GM12892 (cell line): ENCODE results near the gene GRIA1.

Source experiments
- DNase-seq: peaks from one replicate; pipeline ENCODE4 v3.0.0; 2011; ENCODE audit not compliant: insufficient read length
- FAIRE-seq: peaks from 2 replicates; lab custom pipeline; 2011; peaks lifted over from hg19 to GRCh38; lab: Jason Lieb, UNC
- POLR2A ChIP-seq: IDR thresholded peaks from 2 replicates; pipeline ENCODE4 v1.6.1; 2011; ENCODE audit warnings: low read depth, low read length, control low read depth
- POLR2AphosphoS5 ChIP-seq: IDR thresholded peaks from 2 replicates; pipeline ENCODE4 v1.6.1; 2011; ENCODE audit warnings: low read depth, low read length, control low read depth
- TAF1 ChIP-seq: IDR thresholded peaks from 2 replicates; pipeline ENCODE4 v1.6.1; 2011; ENCODE audit warnings: low read depth, mild to moderate bottlenecking, control low read depth, low read length, borderline replicate concordance

Gene GRIA1

DNA sequence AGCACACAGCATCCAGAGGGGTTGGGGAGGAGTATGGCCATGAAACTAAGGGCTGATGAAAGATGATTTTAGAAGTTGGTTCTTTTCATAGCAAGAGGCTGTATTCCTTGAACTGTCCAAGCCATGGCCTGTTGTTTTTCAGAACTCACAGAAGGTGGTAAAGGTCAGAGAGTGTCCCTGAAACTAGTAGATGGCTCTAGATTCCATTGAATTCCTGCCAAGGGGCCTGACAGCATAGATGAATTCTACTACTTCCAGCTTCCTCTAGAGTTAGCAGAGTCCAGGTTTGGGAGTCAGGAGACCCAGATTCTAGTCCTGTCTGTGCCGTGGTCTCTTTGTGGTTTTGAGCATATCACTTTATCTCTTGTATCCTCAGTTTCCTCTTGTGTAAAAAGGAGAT is 101.6 kb downstream of the GRIA1 start:
- no peak for TF ChIP-seq TAF1
- no peak for TF ChIP-seq POLR2A
- TF ChIP-seq POLR2AphosphoS5 = no peak
- no peak for FAIRE-seq
- DNase-seq = no peak

DNA sequence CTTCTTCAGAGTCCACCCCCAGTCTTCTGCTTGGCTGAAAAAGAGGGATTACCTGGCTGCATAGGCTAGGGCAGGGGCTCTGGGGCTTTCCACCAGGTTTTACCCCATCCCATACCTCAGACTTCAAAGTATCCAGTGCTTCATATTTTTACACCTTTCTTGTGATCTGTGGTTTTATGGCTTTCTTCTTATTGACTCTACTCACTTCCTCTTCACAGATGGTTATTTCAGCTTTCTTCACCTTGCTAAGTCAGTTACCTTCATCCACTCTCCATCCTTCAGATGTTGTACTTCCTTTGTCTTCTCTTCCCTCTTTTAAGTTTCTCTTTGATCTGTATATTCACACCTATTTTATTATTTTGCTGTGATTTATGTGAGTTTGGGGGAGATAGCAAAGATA is 104.3 kb downstream of the GRIA1 start:
- FAIRE-seq = no peak
- no peak for TF ChIP-seq TAF1

DNA sequence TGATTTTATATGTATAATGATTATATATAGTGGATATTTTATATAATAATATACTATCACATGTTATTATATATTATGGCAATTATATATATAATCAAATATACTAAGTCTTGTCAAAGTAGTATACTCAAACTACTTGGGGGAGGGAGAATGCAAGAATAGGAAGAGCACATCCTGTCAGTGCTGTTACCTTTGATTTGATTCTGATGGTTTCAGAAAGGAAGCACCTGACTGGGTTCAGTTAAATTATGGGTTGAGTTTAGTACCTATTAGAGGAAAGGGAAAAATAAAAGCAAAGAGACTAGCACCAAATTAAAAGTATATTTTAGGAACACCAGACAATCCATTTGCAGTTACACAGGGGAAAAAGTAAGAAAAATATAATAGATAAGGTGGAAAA is 107.6 kb downstream of the GRIA1 start:
- no peak for DNase-seq
- no peak for TF ChIP-seq TAF1
- TF ChIP-seq POLR2AphosphoS5 = no peak
- no peak for TF ChIP-seq POLR2A
- no peak for FAIRE-seq

More for the DNA sequence above, 104.3 kb downstream of the GRIA1 start:
- no peak for DNase-seq

DNA sequence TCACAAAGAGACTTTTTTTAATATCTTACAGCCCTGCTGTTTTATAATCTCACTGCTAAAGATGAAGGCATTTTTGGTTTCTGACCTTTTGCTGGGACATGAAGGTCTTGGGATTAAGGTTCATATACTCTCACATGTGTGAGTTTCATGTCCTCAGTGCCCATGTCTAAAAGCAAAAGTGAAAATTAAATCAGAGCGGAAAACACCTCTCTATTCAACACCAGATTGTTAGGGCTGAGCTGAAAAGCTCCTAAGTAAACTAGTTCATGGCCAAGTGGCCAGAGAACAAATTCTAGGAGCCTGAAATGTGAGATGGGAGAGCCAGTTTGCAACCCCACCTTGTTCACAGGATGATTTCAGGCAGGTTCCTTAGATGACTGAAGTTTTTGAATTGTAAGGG is 110.9 kb downstream of the GRIA1 start:
- TF ChIP-seq TAF1 = no peak
- TF ChIP-seq POLR2A = no peak
- TF ChIP-seq POLR2AphosphoS5 = no peak
- peak; percentile 87 for FAIRE-seq
- DNase-seq = no peak

DNA sequence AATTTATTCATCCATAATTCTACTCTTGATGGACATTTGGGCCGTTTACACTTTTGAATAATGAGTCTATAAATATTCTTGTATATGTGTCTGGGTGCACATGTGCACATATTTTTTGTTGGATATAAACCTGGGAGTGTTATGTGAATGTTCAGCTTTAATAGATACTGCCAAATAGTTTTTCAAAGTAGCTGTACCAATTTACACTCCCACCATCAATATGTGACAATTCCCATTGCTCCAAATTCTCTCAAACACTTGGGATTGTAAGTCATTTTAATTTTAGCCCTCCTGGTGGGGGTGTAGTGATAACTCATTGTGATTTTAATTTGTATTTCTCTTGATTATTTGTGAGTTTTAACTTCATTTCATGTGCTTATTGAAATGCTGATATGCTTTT is 114.9 kb downstream of the GRIA1 start:
- TF ChIP-seq POLR2AphosphoS5 = no peak
- no peak for TF ChIP-seq POLR2A
- no peak for TF ChIP-seq TAF1
- FAIRE-seq = no peak
- DNase-seq = no peak

DNA sequence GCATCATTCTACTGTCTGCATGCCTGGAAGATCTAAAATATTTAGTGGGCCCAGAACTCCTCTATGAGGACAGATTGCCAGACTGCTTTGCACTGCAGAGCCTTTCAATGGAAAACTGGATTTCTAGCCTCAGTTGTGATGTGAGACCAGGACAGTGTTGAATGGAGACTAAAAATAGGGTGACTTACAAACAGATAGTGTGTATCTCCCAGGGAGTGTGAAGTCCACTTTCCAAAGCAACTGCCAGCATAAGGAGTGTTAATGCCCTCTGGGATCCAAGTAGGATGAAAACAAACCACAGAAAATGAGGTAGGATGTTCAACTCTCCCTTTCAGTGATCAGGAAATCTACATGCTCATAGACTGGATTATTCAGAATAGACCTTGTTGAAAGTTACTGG is 119.5 kb downstream of the GRIA1 start:
- no peak for TF ChIP-seq POLR2AphosphoS5
- no peak for TF ChIP-seq TAF1
- TF ChIP-seq POLR2A = no peak
- FAIRE-seq = no peak
- no peak for DNase-seq

DNA sequence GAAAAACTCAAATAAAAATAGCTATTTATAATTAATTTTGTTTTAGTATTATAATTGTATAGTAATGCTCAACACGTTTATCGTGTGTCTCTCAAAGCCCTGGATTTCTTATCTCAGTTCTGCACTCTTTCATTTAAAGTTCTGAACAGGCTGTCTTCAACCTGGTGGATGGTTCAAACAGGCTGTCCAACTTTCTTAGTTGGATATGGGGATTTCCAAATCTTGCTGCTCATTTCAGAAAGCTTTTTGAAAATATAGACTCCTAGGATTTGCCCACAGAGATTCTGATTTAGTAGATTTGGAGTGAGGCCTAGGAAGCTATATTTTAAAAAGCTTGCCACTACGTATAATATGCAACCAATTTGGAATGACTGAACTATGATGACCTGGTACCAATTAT is 120.3 kb downstream of the GRIA1 start:
- FAIRE-seq (no peak), DNase-seq (no peak)
- no peak for TF ChIP-seq POLR2AphosphoS5
- TF ChIP-seq POLR2A = no peak
- no peak for TF ChIP-seq TAF1

DNA sequence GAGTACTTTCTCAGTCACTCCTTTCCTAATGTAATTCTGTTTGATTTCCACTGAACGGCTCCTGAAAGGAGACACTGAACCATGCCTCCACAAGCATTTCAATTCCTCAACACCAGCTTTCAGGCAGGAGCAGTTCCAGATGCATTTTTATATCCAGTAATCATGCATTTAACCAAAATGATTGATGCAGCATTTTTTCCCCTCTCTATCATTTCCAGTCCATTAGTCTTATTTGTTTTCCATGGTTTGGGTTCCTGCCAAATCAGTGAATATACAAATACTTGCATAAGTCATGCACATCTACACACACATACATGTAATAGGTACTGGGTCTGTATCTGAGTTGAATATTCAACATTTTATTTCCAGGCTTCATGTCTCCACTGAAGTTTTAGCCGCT is 122.7 kb downstream of the GRIA1 start:
- no peak for DNase-seq
- FAIRE-seq = no peak
- TF ChIP-seq POLR2A (no peak), TAF1 (no peak), POLR2AphosphoS5 (no peak)

DNA sequence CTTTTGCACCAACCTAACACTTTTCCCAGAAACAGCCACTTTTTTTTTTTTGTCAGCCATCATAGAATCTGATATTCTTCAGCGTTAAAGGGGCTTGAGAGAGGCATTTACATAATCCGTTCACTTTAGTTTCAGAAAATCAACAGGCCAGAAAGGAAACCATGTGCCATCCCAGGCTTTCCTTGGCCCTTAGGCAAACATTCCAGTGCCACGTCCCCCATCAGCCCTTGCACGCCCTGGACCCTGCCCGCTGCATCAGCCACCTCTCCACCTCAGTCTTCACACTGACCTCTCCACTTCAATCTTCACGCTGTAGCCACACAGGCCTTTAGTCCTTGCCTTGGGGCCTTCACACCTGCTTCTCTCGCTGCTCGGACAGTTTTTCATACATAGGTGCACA is 123.2 kb downstream of the GRIA1 start:
- DNase-seq (no peak), FAIRE-seq (no peak)
- TF ChIP-seq POLR2AphosphoS5 = no peak
- TF ChIP-seq TAF1 = no peak
- no peak for TF ChIP-seq POLR2A

DNA sequence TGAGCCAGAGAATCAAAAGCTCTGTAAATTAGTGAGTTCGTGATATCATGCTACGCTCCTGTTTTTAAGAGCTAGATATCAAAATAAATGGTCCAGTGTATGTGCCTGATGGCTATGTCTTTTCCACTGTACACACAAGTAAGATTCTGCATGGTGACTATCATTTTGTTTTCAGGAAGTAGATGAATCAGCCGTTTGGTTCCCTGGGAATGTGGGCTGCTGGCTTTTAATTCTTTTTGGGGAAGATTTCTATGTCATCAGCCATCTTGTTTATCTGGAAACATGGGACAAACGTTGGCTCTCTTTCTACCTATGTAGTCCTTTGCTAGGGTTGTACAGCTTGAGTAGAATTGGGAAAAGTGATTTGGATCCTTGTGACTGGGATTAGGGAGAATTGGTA is 126.7 kb downstream of the GRIA1 start:
- DNase-seq = no peak

DNA sequence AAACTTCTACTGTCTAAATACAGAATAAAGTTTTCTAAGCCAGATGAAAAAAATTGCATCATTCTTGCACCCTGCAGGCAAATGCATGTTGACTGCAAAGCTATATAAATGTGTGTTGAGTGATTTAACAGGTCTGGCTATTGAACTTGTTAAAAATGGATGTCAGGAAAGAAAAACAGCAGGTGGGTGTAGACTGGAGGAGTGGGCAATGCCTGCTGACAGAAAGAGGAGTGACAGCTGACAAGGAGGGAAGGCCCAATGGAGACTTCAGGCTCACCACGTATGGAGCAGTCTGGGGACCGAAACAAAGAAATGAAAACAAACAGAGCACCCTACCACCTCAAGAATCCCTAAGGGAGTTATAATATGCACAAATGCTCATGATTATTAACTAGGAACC is 127.8 kb downstream of the GRIA1 start:
- FAIRE-seq (no peak), DNase-seq (no peak)
- TF ChIP-seq TAF1 = no peak
- no peak for TF ChIP-seq POLR2A
- TF ChIP-seq POLR2AphosphoS5 = no peak

More for the DNA sequence above, 126.7 kb downstream of the GRIA1 start:
- no peak for FAIRE-seq
- TF ChIP-seq POLR2AphosphoS5 (no peak), TAF1 (no peak), POLR2A (no peak)

DNA sequence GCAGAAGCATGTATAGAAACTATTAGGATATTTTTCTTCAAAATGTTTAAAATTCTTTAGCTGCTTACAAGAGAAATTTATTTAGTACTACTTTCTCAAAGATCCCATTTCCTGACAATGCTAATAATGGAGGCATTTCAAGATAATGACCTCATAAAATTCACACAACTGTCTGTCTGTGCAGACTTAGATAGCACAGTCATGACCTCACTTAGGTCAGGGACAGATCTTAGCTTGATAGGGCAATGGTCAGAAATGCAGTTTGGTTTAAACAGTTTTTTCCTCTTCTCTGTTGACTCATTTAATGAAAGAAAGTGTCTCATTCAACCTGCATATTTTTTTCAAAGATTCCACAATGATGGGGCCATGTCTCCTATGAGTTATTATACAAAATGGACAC is 128.4 kb downstream of the GRIA1 start:
- no peak for FAIRE-seq
- no peak for TF ChIP-seq POLR2AphosphoS5
- TF ChIP-seq TAF1 = no peak
- TF ChIP-seq POLR2A = no peak
- DNase-seq = no peak

DNA sequence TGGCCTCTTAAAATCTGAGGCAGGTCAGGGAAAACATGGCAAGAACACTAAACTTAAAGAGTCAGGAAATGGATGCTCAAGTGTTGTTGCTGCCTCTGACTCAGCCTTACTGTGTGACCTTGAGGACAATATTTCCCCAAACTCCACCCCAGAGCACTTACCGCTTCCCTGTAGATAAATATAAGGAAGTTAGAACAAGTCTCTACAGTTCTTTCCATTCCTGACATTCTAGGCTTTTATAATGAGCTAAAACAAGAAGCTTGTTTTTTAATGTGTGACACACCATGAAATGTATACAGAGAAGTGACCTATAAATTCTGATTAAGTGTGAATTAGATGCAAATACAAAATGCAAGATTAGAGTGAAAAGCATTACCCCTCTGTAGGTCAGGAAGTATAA is 129.3 kb downstream of the GRIA1 start:
- FAIRE-seq = no peak
- no peak for TF ChIP-seq POLR2AphosphoS5
- TF ChIP-seq POLR2A = no peak
- TF ChIP-seq TAF1 = no peak
- no peak for DNase-seq

DNA sequence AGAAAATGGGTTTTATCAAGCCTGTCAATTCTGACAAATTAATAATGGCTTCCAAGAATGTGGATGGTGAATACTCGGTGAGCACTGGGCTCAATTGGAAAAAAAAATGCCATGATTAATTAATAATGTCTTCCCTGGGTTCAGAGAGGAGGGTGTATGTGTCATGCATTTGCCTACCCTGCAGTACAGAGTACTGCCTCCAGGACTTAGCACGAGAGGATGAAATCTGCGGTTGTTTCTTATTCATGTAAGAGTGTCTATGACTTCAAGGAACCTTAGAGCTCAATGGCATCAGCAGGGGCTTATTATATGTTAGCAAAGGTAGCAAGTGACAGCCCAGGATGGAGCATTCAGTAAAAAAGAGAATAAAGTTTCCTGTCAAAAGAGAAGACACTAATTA is 132.7 kb downstream of the GRIA1 start:
- FAIRE-seq (no peak), DNase-seq (no peak)

More for the DNA sequence above, 132.7 kb downstream of the GRIA1 start:
- TF ChIP-seq POLR2AphosphoS5 = no peak
- no peak for TF ChIP-seq POLR2A
- no peak for TF ChIP-seq TAF1
